Tibial artery (tissue), 4 donors: Measurements from ENCODE around the gene SYNGR2.
A peak's percentile ranks its signal among the peaks of the same experiment; 100 is the strongest.

Experiments
- DNase-seq, 2 donors: peaks; one replicate each; pipeline ENCODE4 v3.0.0-alpha.2; 2019
- H3K27ac ChIP-seq, 2 donors: fragments of 200-600 bp; sonication (generic) in 1 of 2; 1 replicate in 1 of 2; 2 replicates in 1 of 2; pipeline ENCODE4 v1.5.1; 2018 to 2019; ENCODE audit warnings: mild to moderate bottlenecking in 1 of 2
- H3K27me3 ChIP-seq, 2 donors: fragments of 200-600 bp; sonication (generic) in 1 of 2; one replicate each; pipeline versions ENCODE4 v1.5.1 to v1.6.0; 2016 to 2019
- H3K36me3 ChIP-seq, 3 donors: fragments of 200-600 bp; sonication (generic) in 2 of 3; one replicate each; pipeline ENCODE4 v1.5.1; 2016 to 2019; ENCODE audit warnings: mild to moderate bottlenecking in 2 of 3
- H3K4me1 ChIP-seq, 4 donors: fragments of 200-600 bp; sonication (generic) in 2 of 4; 1 replicate in 3 of 4; 2 replicates in 1 of 4; pipeline ENCODE4 v1.5.1; 2016 to 2019
- H3K4me3 ChIP-seq, 2 donors: fragments of 200-600 bp; sonication (generic) in 1 of 2; 1 replicate in 1 of 2; 2 replicates in 1 of 2; pipeline ENCODE4 v1.5.1; 2018 to 2019; ENCODE audit warnings: mild to moderate bottlenecking in 2 of 2
- H3K9me3 ChIP-seq, 3 donors: fragments of 200-600 bp; sonication (generic) in 1 of 3; one replicate each; pipeline ENCODE4 v1.5.1; 2016 to 2019
- intact Hi-C: fragments of 100-400 bp; cut with DNase I; formaldehyde crosslinking; loops from one replicate; pipeline ENCODE4 v1.15.0; 2023; ENCODE audit warnings: low total_unique reads
- TF ChIP-seq, protein P1 (sequence below), 2 experiments: fragments of 200-600 bp in 1 of 2; fragments of 450-650 bp in 1 of 2; IDR thresholded peaks; one replicate each; pipeline ENCODE4 v1.5.1; 2017 to 2019; ENCODE audit warnings: antibody characterized with exemption in 2 of 2, mild to moderate bottlenecking in 1 of 2, moderate library complexity in 1 of 2

Gene SYNGR2

DNA sequence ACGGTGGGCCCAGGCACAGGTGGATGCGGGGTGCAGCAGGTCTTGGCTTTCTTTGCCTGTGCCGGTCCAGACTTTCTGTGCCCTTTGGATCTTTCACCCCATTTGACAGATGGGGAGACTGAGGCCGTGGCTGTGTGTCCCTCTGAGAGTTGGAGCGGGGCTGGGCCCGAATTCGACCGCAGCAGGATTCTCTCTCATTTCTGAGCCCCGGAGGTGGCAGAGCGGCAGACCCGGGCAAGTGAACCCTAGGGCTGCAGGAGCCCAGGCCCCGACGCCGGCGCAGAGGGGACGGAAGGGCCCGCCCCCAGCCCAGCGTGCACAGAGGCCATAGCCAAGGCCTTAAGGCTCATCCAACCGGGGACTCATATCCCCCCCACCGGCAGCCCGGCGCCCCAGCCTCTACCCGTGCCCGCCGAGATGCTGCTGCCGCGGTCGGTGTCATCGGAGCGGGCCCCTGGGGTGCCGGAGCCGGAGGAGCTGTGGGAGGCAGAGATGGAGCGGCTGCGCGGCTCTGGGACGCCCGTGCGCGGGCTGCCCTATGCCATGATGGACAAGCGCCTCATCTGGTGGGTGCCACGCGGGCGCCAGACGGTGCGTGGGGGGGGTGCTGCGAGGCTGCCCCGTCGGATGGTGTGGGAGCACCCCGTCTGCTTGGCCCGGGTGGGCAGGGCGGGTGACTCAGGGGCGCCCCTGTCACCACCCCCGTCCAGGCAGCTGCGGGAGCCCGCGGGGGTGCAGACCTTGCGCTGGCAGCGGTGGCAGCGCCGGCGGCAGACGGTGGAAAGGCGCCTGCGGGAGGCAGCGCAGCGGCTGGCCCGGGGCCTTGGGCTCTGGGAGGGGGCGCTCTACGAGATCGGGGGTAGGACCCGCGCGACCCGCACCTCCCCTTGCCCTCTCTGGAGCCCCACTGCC, 37.0 kb upstream of the SYNGR2 start:
- Histone ChIP-seq H3K27ac (no peak overlapping the region), H3K27me3 (peaks cover 0 to 77% of the 10 kb centered on the region in 2 donors), H3K4me3 (peak overlapping the region; percentile 25 to 28), H3K36me3 (no peaks in the 10 kb centered on the region), H3K4me1 (peaks cover 0 to 51% (median 41%) of the 10 kb centered on the region in 4 donors), H3K9me3 (no peaks in the 10 kb centered on the region)
- TF ChIP-seq, protein P1, sequence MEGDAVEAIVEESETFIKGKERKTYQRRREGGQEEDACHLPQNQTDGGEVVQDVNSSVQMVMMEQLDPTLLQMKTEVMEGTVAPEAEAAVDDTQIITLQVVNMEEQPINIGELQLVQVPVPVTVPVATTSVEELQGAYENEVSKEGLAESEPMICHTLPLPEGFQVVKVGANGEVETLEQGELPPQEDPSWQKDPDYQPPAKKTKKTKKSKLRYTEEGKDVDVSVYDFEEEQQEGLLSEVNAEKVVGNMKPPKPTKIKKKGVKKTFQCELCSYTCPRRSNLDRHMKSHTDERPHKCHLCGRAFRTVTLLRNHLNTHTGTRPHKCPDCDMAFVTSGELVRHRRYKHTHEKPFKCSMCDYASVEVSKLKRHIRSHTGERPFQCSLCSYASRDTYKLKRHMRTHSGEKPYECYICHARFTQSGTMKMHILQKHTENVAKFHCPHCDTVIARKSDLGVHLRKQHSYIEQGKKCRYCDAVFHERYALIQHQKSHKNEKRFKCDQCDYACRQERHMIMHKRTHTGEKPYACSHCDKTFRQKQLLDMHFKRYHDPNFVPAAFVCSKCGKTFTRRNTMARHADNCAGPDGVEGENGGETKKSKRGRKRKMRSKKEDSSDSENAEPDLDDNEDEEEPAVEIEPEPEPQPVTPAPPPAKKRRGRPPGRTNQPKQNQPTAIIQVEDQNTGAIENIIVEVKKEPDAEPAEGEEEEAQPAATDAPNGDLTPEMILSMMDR (IDR thresholded peaks at IDR 0.05), result no peak
- intact Hi-C loops, result no loop called here
- peak in 1 of 2 donors; percentile 65 for DNase-seq

- TF ChIP-seq, protein P1 (IDR thresholded peaks at IDR 0.05), result no peak
- peak in 1 of 2 donors; percentile 65 for DNase-seq
- Histone ChIP-seq H3K36me3 (no peaks in the 10 kb centered on the region), H3K4me1 (peaks cover 0 to 43% (median 35%) of the 10 kb centered on the region in 4 donors), H3K4me3 (peak overlapping the region; percentile 25 to 28), H3K9me3 (no peaks in the 10 kb centered on the region), H3K27me3 (peaks cover 0 to 70% of the 10 kb centered on the region in 2 donors), H3K27ac (no peak overlapping the region)
- intact Hi-C loops, result no loop called here
These were observed 36.2 kb upstream of the SYNGR2 start for GRCh38 chr17:78132084-78132676.

DNA sequence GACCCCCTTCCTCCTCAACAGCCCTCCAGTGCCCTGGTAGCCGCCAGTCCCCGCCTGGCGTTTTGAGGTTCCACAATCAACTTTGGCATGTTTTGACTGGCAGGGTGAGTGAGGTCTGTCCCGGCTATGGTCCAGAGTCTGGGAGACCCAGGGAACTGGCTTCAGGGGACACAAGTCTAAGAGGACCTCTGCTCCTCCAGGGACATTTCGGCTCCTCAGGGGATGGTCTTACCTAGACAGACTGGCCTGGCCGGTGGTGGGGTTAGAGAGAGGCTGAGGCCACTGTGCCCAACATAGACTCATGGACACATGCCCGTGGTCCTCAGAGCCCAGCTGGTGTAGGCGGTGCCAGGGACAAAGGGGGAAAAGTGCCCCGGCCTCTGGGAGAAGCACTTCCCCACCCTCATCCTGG, 35.6 kb upstream of the SYNGR2 start:
- peaks cover 0 to 37% (median 29%) of the 10 kb centered on the region in 4 donors for H3K4me1 ChIP-seq
- H3K36me3 ChIP-seq, result no peaks in the 10 kb centered on the region
- no peak overlapping the region for H3K27ac ChIP-seq
- H3K4me3 ChIP-seq, result no peak overlapping the region
- H3K27me3 ChIP-seq, result peaks cover 0 to 64% of the 10 kb centered on the region in 2 donors
- intact Hi-C loops, result no loop called here
- peak in 1 of 2 donors; percentile 62 for DNase-seq
- TF ChIP-seq, protein P1 (IDR thresholded peaks at IDR 0.05), result no peak
- H3K9me3 ChIP-seq, result no peaks in the 10 kb centered on the region

DNA sequence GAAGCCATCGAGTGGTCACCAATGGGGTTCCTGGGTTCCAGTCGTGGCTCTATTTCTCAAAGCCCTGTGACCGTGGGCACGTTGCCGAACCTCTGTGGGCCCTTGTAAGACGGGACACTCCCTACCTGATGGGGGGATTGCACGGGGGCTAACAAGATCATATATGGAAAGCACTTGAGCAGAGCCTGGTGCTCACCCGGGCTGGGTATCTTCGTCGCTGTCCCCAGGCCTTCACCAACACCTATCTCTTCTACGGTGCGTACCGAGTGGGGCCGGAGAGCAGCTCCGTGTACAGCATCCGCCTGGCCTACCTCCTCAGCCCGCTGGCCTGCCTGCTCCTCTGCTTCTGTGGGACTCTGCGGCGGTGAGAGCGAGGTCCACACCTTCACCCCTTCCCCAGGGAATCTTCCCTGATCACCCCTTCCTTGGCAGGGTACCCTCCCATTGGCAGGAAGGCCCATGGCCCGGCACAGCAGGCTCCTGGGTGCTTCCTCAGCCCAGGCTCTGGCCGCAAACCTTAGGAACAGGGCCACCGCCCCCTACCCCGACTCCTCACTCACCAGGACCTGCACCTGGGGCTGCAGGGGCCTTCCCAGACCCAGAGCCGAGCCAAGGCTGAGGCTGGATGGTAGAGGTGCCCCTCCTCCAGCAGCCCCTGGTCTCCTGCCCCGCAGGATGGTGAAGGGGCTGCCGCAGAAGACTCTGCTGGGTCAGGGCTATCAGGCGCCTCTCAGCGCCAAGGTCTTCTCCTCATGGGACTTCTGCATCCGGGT, 35.0 kb upstream of the SYNGR2 start:
- H3K4me1 ChIP-seq, result peaks cover 0 to 31% (median 23%) of the 10 kb centered on the region in 4 donors
- H3K4me3 ChIP-seq, result no peak overlapping the region
- peak in 1 of 2 donors; percentile 58 for DNase-seq
- H3K36me3 ChIP-seq, result no peaks in the 10 kb centered on the region
- intact Hi-C loops, result no loop called here
- H3K9me3 ChIP-seq, result no peaks in the 10 kb centered on the region
- peaks cover 0 to 58% of the 10 kb centered on the region in 2 donors for H3K27me3 ChIP-seq
- no peak overlapping the region for H3K27ac ChIP-seq
- TF ChIP-seq, protein P1 (IDR thresholded peaks at IDR 0.05), result no peak
